ENCODE data around the gene PIGR. TPM values are rescaled to one million over a fixed set of nuclear protein-coding genes. Genes with fewer than 3 reads are reported as not detected.

PIGR gene
- total and polyA plus RNA-seq, 4 donors: 0.28 to 67.5 (median 1.5) TPM

DNA sequence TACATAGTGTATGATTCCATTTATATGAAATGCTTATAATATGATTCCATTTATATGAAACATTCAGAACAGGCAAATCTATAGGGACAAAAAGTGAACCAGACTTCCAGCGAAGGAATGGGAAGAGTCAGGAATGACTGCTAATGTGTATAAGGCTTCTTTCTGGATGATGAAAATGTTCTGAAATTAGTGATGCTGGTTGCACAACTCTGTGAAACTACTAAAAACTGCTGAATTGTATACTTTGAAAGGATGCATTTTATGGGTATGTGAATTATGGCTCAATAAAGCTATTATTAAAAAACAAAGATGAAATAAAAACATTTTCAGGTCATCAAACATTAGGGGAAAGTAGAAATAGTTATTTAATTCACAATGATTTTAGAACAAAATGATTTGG lies 63.1 kb downstream of the PIGR start:
- DNase-seq (no peak), ATAC-seq (ENCODE audit: low FRiP score) (no peak)
- intact Hi-C loops (cut with DNase I): no loop called here
- Histone ChIP-seq H3K9me3 (ENCODE audit: control insufficient read depth, low read length) (peaks cover 5% of the 10 kb centered on the region), H3K27me3 (ENCODE audit: control insufficient read depth in 1 of 2, insufficient read depth in 2 of 2, low read length in 1 of 2) (no peaks in the 10 kb centered on the region), H3K36me3 (ENCODE audit: control insufficient read depth in 1 of 2, insufficient read depth in 2 of 2, low read length in 1 of 2) (no peaks in the 10 kb centered on the region), H3K4me1 (ENCODE audit: control insufficient read depth in 1 of 2, insufficient read depth in 2 of 2, low read length in 2 of 2) (no peaks in the 10 kb centered on the region), H3K27ac (ENCODE audit: low read depth in 1 of 2, low read length in 2 of 2) (no peak overlapping the region), H3K4me3 (ENCODE audit: low read length in 2 of 2) (no peak overlapping the region)
- WGBS, 2 donors: 91 to 92% methylated on average over 1 of the region's 1 CpG

- WGBS, 2 donors: 68 to 84% methylated on average over 3 of the region's 3 CpGs
- intact Hi-C loops (cut with DNase I): no loop called here
These were observed 63.7 kb downstream of the PIGR start for GRCh38 chr1:206882555-206882954.

DNA sequence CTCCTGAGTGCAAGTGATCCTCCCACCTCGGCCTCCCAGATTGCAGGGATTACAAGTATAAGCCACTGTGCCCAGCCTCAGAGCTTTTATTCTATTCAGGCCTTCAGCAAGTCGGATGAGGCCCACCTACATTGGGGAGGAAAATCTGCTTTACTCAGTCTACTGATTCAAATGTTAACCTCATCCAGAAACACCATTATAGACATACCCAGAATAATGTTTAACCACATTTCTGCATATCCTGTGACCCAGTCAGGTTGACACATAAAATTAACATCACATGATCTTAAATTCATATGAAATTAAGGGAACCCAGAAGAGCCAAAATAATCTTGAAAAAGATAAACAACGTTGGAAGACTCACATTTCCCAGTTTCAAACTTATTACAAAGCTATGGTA lies 66.0 kb downstream of the PIGR start:
- WGBS, 2 donors: 66 to 69% methylated on average over 3 of the region's 3 CpGs

More at GRCh38 chr1:206882555-206882954, 63.7 kb downstream of the PIGR start:
- no peak for DNase-seq
- Histone ChIP-seq H3K36me3 (ENCODE audit: control insufficient read depth in 1 of 2, insufficient read depth in 2 of 2, low read length in 1 of 2) (no peaks in the 10 kb centered on the region), H3K27ac (ENCODE audit: low read depth in 1 of 2, low read length in 2 of 2) (no peak overlapping the region), H3K4me3 (ENCODE audit: low read length in 2 of 2) (no peak overlapping the region), H3K4me1 (ENCODE audit: control insufficient read depth in 1 of 2, insufficient read depth in 2 of 2, low read length in 2 of 2) (no peaks in the 10 kb centered on the region), H3K9me3 (ENCODE audit: control insufficient read depth, low read length) (peaks cover 5% of the 10 kb centered on the region), H3K27me3 (ENCODE audit: control insufficient read depth in 1 of 2, insufficient read depth in 2 of 2, low read length in 1 of 2) (no peaks in the 10 kb centered on the region)
- no peak for ATAC-seq (ENCODE audit: low FRiP score)

More for the DNA sequence above, 66.0 kb downstream of the PIGR start:
- Histone ChIP-seq H3K27ac (ENCODE audit: low read depth in 1 of 2, low read length in 2 of 2) (no peak overlapping the region), H3K27me3 (ENCODE audit: control insufficient read depth in 1 of 2, insufficient read depth in 2 of 2, low read length in 1 of 2) (no peaks in the 10 kb centered on the region), H3K4me3 (ENCODE audit: low read length in 2 of 2) (no peak overlapping the region), H3K9me3 (ENCODE audit: control insufficient read depth, low read length) (peaks cover 9% of the 10 kb centered on the region), H3K4me1 (ENCODE audit: control insufficient read depth in 1 of 2, insufficient read depth in 2 of 2, low read length in 2 of 2) (no peaks in the 10 kb centered on the region), H3K36me3 (ENCODE audit: control insufficient read depth in 1 of 2, insufficient read depth in 2 of 2, low read length in 1 of 2) (no peaks in the 10 kb centered on the region)
- ATAC-seq (ENCODE audit: low FRiP score): no peak
- no peak for DNase-seq
- intact Hi-C loops (cut with DNase I): no loop called here

Other genes with a start within 250 kb of the PIGR start
- gene IL19, start 175.7 kb downstream of the PIGR start, total RNA-seq: not detected
- gene IL19, start 175.7 kb downstream of the PIGR start, polyA plus RNA-seq: not detected
- 10 to 100 TPM in 1 of 2 donors, 1 to 10 TPM in 1; 2.7 to 12.6 TPM for gene IL10, start 174.0 kb downstream of the PIGR start, total RNA-seq
- 1 to 10 TPM; 3.0 to 4.3 TPM for gene IL10, start 174.0 kb downstream of the PIGR start, polyA plus RNA-seq
- gene IL20, start 80.8 kb downstream of the PIGR start, total RNA-seq: not detected
- gene IL20, start 80.8 kb downstream of the PIGR start, polyA plus RNA-seq: not detected
- not detected for gene IL24, start 49.0 kb downstream of the PIGR start, total RNA-seq
- not detected for gene IL24, start 49.0 kb downstream of the PIGR start, polyA plus RNA-seq
- 1 to 10 TPM; 3.3 to 4.0 TPM for gene FCMR, start 24.5 kb downstream of the PIGR start, total RNA-seq
- 1 to 10 TPM in 1 of 2 donors, under 1 TPM in 1; 0.28 to 1.3 TPM for gene FCMR, start 24.5 kb downstream of the PIGR start, polyA plus RNA-seq
- gene FCAMR, start 24.0 kb upstream of the PIGR start, total RNA-seq: not detected
- gene FCAMR, start 24.0 kb upstream of the PIGR start, polyA plus RNA-seq: not detected
- under 1 TPM; 0.13 to 0.36 TPM for gene C1orf116, start 86.3 kb upstream of the PIGR start, total RNA-seq
- gene C1orf116, start 86.3 kb upstream of the PIGR start, polyA plus RNA-seq: 1 to 10 TPM in 1 of 2 donors, under 1 TPM in 1; 0.08 to 2.8 TPM
- gene YOD1, start 104.7 kb upstream of the PIGR start, total RNA-seq: 1 to 10 TPM; 5.5 to 6.6 TPM
- gene YOD1, start 104.7 kb upstream of the PIGR start, polyA plus RNA-seq: 1 to 10 TPM in 1 of 2 donors, under 1 TPM in 1; 0.75 to 2.7 TPM
- gene PFKFB2, start 106.8 kb upstream of the PIGR start, total RNA-seq: 10 to 100 TPM in 1 of 2 donors, 1 to 10 TPM in 1; 9.6 to 13.7 TPM
- gene PFKFB2, start 106.8 kb upstream of the PIGR start, polyA plus RNA-seq: 1 to 10 TPM; 3.0 to 6.0 TPM
- gene C4BPB, start 142.4 kb upstream of the PIGR start, total RNA-seq: 10 to 100 TPM in 1 of 2 donors, under 1 TPM in 1; 0.94 to 10.7 TPM
- gene C4BPB, start 142.4 kb upstream of the PIGR start, polyA plus RNA-seq: 1 to 10 TPM; 1.7 to 8.6 TPM
- gene C4BPA, start 157.8 kb upstream of the PIGR start, total RNA-seq: under 1 TPM in 1 of 2 donors, not detected in 1; 0.33 TPM
- gene C4BPA, start 157.8 kb upstream of the PIGR start, polyA plus RNA-seq: under 1 TPM in 1 of 2 donors, not detected in 1; 0.50 TPM

All from aorta (tissue), 5 donors.